Rectal smooth muscle tissue (tissue), 1 donor: ENCODE results near the gene ADAMTS19.
"Not testable (repeated sequence)": the region's sequence is repeated elsewhere in the genome, so short reads cannot be mapped to it uniquely, and the experiment has no call there.

ENCODE experiments used
- H3K27ac ChIP-seq: one replicate; pipeline ENCODE4 v1.7.0; 2013; ENCODE audit warnings: low read depth, low read length, inconsistent platforms
- H3K27me3 ChIP-seq: one replicate; pipeline ENCODE4 v1.7.0; 2013; ENCODE audit warnings: low read length; ENCODE audit not compliant: control insufficient read depth, insufficient read depth
- H3K36me3 ChIP-seq: one replicate; pipeline ENCODE4 v1.7.0; 2013; ENCODE audit warnings: low read length; ENCODE audit not compliant: control insufficient read depth, insufficient read depth
- H3K4me1 ChIP-seq: one replicate; pipeline ENCODE4 v1.7.0; 2013; ENCODE audit warnings: low read length; ENCODE audit not compliant: control insufficient read depth, insufficient read depth
- H3K4me3 ChIP-seq: one replicate; pipeline ENCODE4 v1.7.0; 2013; ENCODE audit warnings: low read length
- H3K9ac ChIP-seq: one replicate; pipeline ENCODE4 v1.7.0; 2013; ENCODE audit warnings: low read length

The ADAMTS19 gene

GRCh38 chr5:129459777-129460671, at the start of gene ADAMTS19:
Gene ADAMTS19 (plus strand): TSS chr5:129460298. CDS start chr5:129460392, 94 bp downstream.
- no peak within 1 kb of the TSS for H3K9ac ChIP-seq
- H3K4me1 ChIP-seq, result no peaks in the 10 kb centered on the region
- no peak within 1 kb of the TSS for H3K27ac ChIP-seq
- H3K4me3 ChIP-seq, result peak within 1 kb of the TSS; percentile 69
- no peaks in the 10 kb centered on the region for H3K27me3 ChIP-seq
- no peaks in the 10 kb centered on the region for H3K36me3 ChIP-seq

- H3K9ac ChIP-seq, result no peak overlapping the region
- H3K27me3 ChIP-seq, result no peaks in the 10 kb centered on the region
- no peaks in the 10 kb centered on the region for H3K4me1 ChIP-seq
- H3K4me3 ChIP-seq, result no peak overlapping the region
- no peak overlapping the region for H3K27ac ChIP-seq
- H3K36me3 ChIP-seq, result no peaks in the 10 kb centered on the region
These were observed 49.6 kb upstream of the ADAMTS19 start for GRCh38 chr5:129410488-129410887.

DNA sequence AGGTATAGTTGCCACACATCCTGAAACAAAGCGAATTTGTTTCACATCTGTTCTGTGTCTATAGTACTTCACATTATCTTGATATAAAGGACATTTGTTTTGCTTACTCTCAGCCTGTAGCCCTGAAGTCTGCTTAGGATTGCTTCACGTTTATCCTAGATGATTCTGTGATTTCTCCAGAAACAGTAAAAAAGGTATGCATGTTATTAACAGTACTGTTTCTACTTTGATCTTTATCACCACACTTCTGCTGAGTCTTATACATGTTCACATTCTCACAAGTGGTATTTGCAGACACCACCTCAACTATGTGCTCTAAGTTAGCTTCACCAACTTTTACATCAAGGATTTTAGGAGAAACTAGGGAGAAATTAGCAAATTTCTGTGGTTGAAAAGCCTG, 47.4 kb upstream of the ADAMTS19 start:
- Histone ChIP-seq H3K36me3 (no peaks in the 10 kb centered on the region), H3K4me3 (no peak overlapping the region), H3K27ac (no peak overlapping the region), H3K27me3 (no peaks in the 10 kb centered on the region), H3K9ac (no peak overlapping the region), H3K4me1 (no peaks in the 10 kb centered on the region)

DNA sequence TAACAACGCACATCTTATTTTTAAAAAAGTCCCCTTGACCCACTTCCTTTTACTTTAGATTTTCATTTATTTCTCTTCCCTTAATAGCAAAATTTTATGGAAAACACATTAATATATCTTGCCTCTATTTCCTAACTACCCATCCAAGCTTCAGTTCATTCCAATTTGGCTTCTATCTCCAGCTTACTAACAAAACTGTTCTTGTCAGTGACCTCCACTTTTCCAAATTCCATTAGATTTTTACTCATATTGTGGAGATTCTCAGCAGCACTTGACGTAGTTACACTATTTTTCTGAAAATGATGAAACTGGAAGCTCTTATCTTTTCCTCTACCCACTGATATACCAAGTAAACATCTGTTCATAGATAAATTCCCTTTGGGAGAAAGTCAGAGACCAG, 46.5 kb upstream of the ADAMTS19 start:
- no peaks in the 10 kb centered on the region for H3K27me3 ChIP-seq

GRCh38 chr5:129419292-129419691, 40.8 kb upstream of the ADAMTS19 start:
- no peaks in the 10 kb centered on the region for H3K27me3 ChIP-seq
- no peaks in the 10 kb centered on the region for H3K36me3 ChIP-seq
- H3K9ac ChIP-seq, result no peak overlapping the region
- H3K4me1 ChIP-seq, result no peaks in the 10 kb centered on the region
- no peak overlapping the region for H3K4me3 ChIP-seq
- no peak overlapping the region for H3K27ac ChIP-seq

More for the DNA sequence above, 46.5 kb upstream of the ADAMTS19 start:
- H3K4me3 ChIP-seq, result no peak overlapping the region
- H3K9ac ChIP-seq, result no peak overlapping the region
- no peak overlapping the region for H3K27ac ChIP-seq
- H3K36me3 ChIP-seq, result no peaks in the 10 kb centered on the region
- H3K4me1 ChIP-seq, result no peaks in the 10 kb centered on the region

GRCh38 chr5:129425031-129425430, 35.1 kb upstream of the ADAMTS19 start:
- Histone ChIP-seq H3K27ac (no peak overlapping the region), H3K27me3 (no peaks in the 10 kb centered on the region), H3K4me1 (no peaks in the 10 kb centered on the region), H3K9ac (no peak overlapping the region), H3K4me3 (no peak overlapping the region), H3K36me3 (no peaks in the 10 kb centered on the region)

DNA sequence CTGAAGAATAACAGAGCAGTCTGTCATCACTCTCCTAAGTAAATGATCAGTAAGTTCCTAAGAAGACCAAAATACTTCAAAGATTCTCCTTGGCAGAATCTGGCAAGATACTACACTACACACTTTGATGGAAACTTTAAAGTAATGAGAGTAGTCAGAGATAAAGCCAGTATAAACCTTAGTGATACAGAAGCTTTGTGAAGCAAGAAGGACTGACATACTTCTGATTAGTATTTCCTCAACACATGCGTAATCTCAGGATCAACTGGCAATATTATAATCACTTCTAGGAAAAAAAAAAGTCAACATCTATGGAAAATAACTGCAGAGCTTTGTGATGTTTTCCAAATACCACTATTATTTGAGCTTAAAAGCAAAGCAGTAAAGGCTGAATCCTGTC, 34.0 kb upstream of the ADAMTS19 start:
- Histone ChIP-seq H3K4me1 (no peaks in the 10 kb centered on the region), H3K27ac (no peak overlapping the region), H3K36me3 (no peaks in the 10 kb centered on the region), H3K4me3 (no peak overlapping the region), H3K27me3 (no peaks in the 10 kb centered on the region), H3K9ac (no peak overlapping the region)

DNA sequence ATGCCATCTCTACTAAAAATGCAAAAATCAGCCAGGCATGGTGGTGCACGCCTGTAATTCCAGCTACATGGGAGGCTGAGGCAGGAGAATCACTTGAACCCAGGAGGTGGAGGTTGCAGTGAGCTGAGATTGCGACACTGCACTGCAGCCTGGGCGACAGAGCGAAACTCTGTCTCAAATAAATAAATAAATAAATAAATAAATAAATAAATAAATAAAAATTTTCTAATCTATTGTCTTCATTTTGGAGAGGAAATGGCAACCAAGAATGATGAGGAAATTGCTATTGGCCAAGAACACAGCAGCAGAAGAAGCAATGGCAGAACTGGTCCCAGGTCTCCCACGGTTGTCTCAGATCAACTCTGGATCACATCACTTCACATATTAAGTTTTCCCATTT, 31.5 kb upstream of the ADAMTS19 start:
- not testable (repeated sequence) for H3K27me3 ChIP-seq, H3K36me3 ChIP-seq, H3K27ac ChIP-seq, H3K4me3 ChIP-seq, H3K4me1 ChIP-seq, H3K9ac ChIP-seq

GRCh38 chr5:129431406-129431805, 28.7 kb upstream of the ADAMTS19 start:
- Histone ChIP-seq H3K36me3 (no peaks in the 10 kb centered on the region), H3K27me3 (no peaks in the 10 kb centered on the region), H3K9ac (no peak overlapping the region), H3K27ac (no peak overlapping the region), H3K4me3 (no peak overlapping the region), H3K4me1 (no peaks in the 10 kb centered on the region)

GRCh38 chr5:129438322-129438721, 21.8 kb upstream of the ADAMTS19 start:
- Histone ChIP-seq H3K36me3 (no peaks in the 10 kb centered on the region), H3K27ac (no peak overlapping the region), H3K9ac (no peak overlapping the region), H3K27me3 (no peaks in the 10 kb centered on the region), H3K4me3 (no peak overlapping the region), H3K4me1 (no peaks in the 10 kb centered on the region)

DNA sequence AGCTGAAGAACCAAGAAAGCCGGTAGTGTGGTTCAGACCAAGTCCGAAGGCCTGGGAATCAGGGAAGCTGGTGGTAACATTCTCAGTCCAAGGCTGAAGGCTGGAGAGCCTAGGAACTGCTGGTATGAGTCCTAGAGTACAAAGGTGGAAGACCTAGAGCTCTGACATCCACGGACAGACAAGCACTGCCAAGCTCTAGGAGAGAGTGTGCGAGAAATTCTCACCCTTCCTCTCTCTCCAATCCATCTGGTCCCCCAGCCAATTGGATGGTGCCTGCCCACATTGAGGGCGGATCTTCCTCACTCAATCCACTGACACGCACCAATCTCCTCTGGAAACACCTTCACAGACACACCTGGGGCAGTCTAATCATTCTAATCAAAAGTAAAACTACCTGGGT, 19.7 kb upstream of the ADAMTS19 start:
- no peaks in the 10 kb centered on the region for H3K36me3 ChIP-seq

DNA sequence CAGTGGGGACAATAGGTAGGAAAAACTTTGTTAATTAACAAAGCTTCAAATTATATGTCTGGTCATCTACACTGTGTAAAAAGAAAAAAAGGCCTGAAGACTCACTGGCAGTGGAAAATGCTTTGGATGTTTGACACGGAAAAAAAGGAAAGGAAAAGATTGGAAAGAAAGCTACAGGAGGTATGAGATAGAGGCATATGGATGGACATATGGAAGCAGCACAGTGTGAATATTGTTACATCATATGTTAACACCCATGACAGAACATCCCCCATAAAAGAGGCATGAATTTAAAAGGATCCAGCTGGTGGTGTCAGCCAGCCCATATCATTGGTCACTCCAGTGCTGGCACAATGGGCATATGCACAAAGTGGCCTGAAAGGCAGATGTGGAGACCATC, 19.0 kb upstream of the ADAMTS19 start:
- no peak overlapping the region for H3K27ac ChIP-seq
- H3K4me3 ChIP-seq, result no peak overlapping the region
- H3K4me1 ChIP-seq, result no peaks in the 10 kb centered on the region
- H3K27me3 ChIP-seq, result no peaks in the 10 kb centered on the region
- H3K36me3 ChIP-seq, result no peaks in the 10 kb centered on the region
- H3K9ac ChIP-seq, result no peak overlapping the region

More for the DNA sequence above, 19.7 kb upstream of the ADAMTS19 start:
- H3K4me1 ChIP-seq, result no peaks in the 10 kb centered on the region
- H3K27ac ChIP-seq, result no peak overlapping the region
- no peak overlapping the region for H3K4me3 ChIP-seq
- no peak overlapping the region for H3K9ac ChIP-seq
- H3K27me3 ChIP-seq, result no peaks in the 10 kb centered on the region

GRCh38 chr5:129445379-129445778, 14.7 kb upstream of the ADAMTS19 start:
- no peaks in the 10 kb centered on the region for H3K36me3 ChIP-seq
- no peak overlapping the region for H3K9ac ChIP-seq
- H3K27me3 ChIP-seq, result no peaks in the 10 kb centered on the region
- H3K4me1 ChIP-seq, result no peaks in the 10 kb centered on the region
- no peak overlapping the region for H3K27ac ChIP-seq
- no peak overlapping the region for H3K4me3 ChIP-seq
